ENCODE results near the gene PI16. TPM values are rescaled to one million over a fixed set of nuclear protein-coding genes. Genes with fewer than 3 reads are reported as not detected.

The PI16 gene
- total RNA-seq, 2 experiments from 2014 or later = 5.2 to 7.8 TPM

- intact Hi-C loops (cut with DNase I, micrococcal nuclease) = no loop called here
- Histone ChIP-seq H3K4me1 (ENCODE audit: insufficient read depth, low read length) (peaks cover 43% of the 10 kb centered on the region), H3K27ac (ENCODE audit: low read depth in 1 of 2, low read length in 2 of 2) (no peak overlapping the region), H3K27me3 (ENCODE audit: control insufficient read depth in 1 of 2, insufficient read depth in 2 of 2, low read length in 2 of 2) (no peaks in the 10 kb centered on the region), H3K4me3 (ENCODE audit: low read length) (peak overlapping the region; percentile 64), H3K36me3 (ENCODE audit: insufficient read depth, low read length) (no peaks in the 10 kb centered on the region), H3K9me3 (ENCODE audit: control insufficient read depth in 1 of 2, insufficient read depth in 1 of 2, low read length in 2 of 2) (no peaks in the 10 kb centered on the region)
- Mint-ChIP-seq H3K4me3 (peak overlapping the region; percentile 85), H3K9me3 (no peaks in the 10 kb centered on the region), H3K27ac (peak overlapping the region; percentile 83), H3K27me3 (no peaks in the 10 kb centered on the region), H3K36me3 (ENCODE audit: low read depth) (no peaks in the 10 kb centered on the region), H3K4me1 (ENCODE audit: low read depth) (peaks cover 59% of the 10 kb centered on the region)
- ChIA-PET POLR2A (interaction anchor here (1.0 to 4.1 kb wide), 6 partner anchors 10 to 80 kb away, joined by 3 to 26 read pairs (median 13); partner anchors contain the start of genes MTCH1 and PPIL1), CTCF (interaction anchor here (1.1 kb wide), 1 partner anchor 64 kb away, joined by 4 read pairs; no protein-coding TSS in a partner anchor)
- DNase-seq (peak in 1 of 14 experiments; percentile 10), ATAC-seq (ENCODE audit: poor library complexity) (no peak)
- TF ChIP-seq, protein P1, sequence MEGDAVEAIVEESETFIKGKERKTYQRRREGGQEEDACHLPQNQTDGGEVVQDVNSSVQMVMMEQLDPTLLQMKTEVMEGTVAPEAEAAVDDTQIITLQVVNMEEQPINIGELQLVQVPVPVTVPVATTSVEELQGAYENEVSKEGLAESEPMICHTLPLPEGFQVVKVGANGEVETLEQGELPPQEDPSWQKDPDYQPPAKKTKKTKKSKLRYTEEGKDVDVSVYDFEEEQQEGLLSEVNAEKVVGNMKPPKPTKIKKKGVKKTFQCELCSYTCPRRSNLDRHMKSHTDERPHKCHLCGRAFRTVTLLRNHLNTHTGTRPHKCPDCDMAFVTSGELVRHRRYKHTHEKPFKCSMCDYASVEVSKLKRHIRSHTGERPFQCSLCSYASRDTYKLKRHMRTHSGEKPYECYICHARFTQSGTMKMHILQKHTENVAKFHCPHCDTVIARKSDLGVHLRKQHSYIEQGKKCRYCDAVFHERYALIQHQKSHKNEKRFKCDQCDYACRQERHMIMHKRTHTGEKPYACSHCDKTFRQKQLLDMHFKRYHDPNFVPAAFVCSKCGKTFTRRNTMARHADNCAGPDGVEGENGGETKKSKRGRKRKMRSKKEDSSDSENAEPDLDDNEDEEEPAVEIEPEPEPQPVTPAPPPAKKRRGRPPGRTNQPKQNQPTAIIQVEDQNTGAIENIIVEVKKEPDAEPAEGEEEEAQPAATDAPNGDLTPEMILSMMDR (IDR thresholded peaks at IDR 0.05) = no peak
Observed at GRCh38 chr6:36953931-36954261, 642 bp upstream of the PI16 start.

- H3K36me3 ChIP-seq (ENCODE audit: insufficient read depth, low read length) = no peaks in the 10 kb centered on the region
- no peaks in the 10 kb centered on the region for H3K9me3 ChIP-seq (ENCODE audit: control insufficient read depth in 1 of 2, insufficient read depth in 1 of 2, low read length in 2 of 2)
- Mint-ChIP-seq H3K36me3 (ENCODE audit: low read depth) (no peaks in the 10 kb centered on the region), H3K4me1 (ENCODE audit: low read depth) (peaks cover 50% of the 10 kb centered on the region), H3K27me3 (no peaks in the 10 kb centered on the region), H3K27ac (peak overlapping the region; percentile 83), H3K4me3 (peak overlapping the region; percentile 85), H3K9me3 (no peaks in the 10 kb centered on the region)
- no peaks in the 10 kb centered on the region for H3K27me3 ChIP-seq (ENCODE audit: control insufficient read depth in 1 of 2, insufficient read depth in 2 of 2, low read length in 2 of 2)
- TF ChIP-seq, protein P1 (IDR thresholded peaks at IDR 0.05) = no peak
- CTCF ChIA-PET = interaction anchor here (0.9 to 1.8 kb wide), 3 partner anchors 10 to 63 kb away, joined by 3 to 6 read pairs (median 3); no protein-coding TSS in a partner anchor
- H3K4me3 ChIP-seq (ENCODE audit: low read length) = peak overlapping the region; percentile 64
- DNase-seq (peak in 3 of 14 experiments; percentile 20 to 23 (median 21)), ATAC-seq (ENCODE audit: poor library complexity) (no peak)
- POLR2A ChIA-PET = interaction anchor here (1.0 to 4.1 kb wide), 7 partner anchors 8 to 81 kb away, joined by 3 to 26 read pairs (median 13); partner anchors contain the start of genes C6orf89, MTCH1 and PPIL1
- H3K4me1 ChIP-seq (ENCODE audit: insufficient read depth, low read length) = peaks cover 45% of the 10 kb centered on the region
- intact Hi-C loops (cut with DNase I, micrococcal nuclease) = loop anchor here (5.0 kb wide), 2 partner anchors 38 to 43 kb away; no protein-coding TSS in a partner anchor
- H3K27ac ChIP-seq (ENCODE audit: low read depth in 1 of 2, low read length in 2 of 2) = peak overlapping the region in 1 of 2 donors; percentile 0
Observed at GRCh38 chr6:36955136-36955535, 598 bp downstream of the PI16 start.

DNA sequence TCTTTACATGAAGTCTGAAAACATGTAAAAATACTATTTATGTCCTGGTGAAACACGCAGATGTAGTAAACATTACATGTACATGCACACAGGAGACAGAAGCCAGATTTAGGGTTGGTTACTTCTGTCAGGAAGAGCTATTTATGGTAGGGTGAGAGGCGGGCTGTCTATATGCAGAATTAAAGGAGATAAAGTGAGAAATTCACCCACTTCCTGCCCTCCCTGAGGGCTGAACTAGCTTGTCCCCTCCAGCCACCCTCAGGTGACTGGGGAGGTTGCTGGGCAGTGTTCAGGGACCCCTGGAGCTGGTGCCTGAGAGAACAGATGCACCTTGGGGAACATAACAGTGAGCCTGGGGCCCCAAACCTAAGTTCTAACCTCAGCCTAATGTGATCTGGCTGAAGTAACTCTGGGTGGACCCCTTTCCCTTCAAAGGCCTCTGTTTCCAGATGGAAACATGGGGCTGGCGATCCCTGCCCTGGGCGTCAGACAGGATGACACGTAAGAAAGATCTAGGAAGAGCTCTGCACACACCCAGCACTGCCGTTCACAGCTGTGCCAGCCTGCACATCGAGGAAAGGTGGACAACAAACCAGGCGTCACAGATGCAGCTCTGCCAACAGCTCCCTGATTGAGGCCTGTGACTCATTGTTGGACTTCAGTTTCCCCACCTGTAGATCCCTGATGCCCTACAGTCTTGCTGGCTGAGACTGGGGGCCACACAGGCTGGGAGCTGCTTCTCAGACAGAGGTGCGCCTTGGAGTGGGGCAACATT, 1.3 kb downstream of the PI16 start:
- Histone ChIP-seq H3K36me3 (ENCODE audit: insufficient read depth, low read length) (no peaks in the 10 kb centered on the region), H3K4me3 (ENCODE audit: low read length) (peak overlapping the region; percentile 64), H3K27me3 (ENCODE audit: control insufficient read depth in 1 of 2, insufficient read depth in 2 of 2, low read length in 2 of 2) (no peaks in the 10 kb centered on the region), H3K4me1 (ENCODE audit: insufficient read depth, low read length) (peaks cover 45% of the 10 kb centered on the region), H3K27ac (ENCODE audit: low read depth in 1 of 2, low read length in 2 of 2) (no peak overlapping the region), H3K9me3 (ENCODE audit: control insufficient read depth in 1 of 2, insufficient read depth in 1 of 2, low read length in 2 of 2) (no peaks in the 10 kb centered on the region)
- peak in 3 of 14 experiments; percentile 25 to 33 (median 29) for DNase-seq
- TF ChIP-seq, protein P1 (IDR thresholded peaks at IDR 0.05) = no peak
- ATAC-seq (ENCODE audit: poor library complexity) = peak; percentile 62
- intact Hi-C loops (cut with DNase I, micrococcal nuclease) = loop anchor here (5.0 kb wide), 2 partner anchors 39 to 44 kb away; no protein-coding TSS in a partner anchor
- Mint-ChIP-seq H3K4me1 (ENCODE audit: low read depth) (peaks cover 52% of the 10 kb centered on the region), H3K27me3 (no peaks in the 10 kb centered on the region), H3K27ac (peak overlapping the region; percentile 83), H3K4me3 (peak overlapping the region; percentile 85), H3K9me3 (no peaks in the 10 kb centered on the region), H3K36me3 (ENCODE audit: low read depth) (no peaks in the 10 kb centered on the region)
- CTCF ChIA-PET = interaction anchor here (0.9 to 1.8 kb wide), 3 partner anchors 10 to 62 kb away, joined by 3 to 6 read pairs (median 3); no protein-coding TSS in a partner anchor
- POLR2A ChIA-PET = interaction anchor here (1.4 to 4.1 kb wide), 7 partner anchors 8 to 82 kb away, joined by 4 to 26 read pairs (median 13); partner anchors contain the start of genes C6orf89, MTCH1 and PPIL1
